ENCODE measurements around the gene RAD51B. TPM values are rescaled to one million over a fixed set of nuclear protein-coding genes. Genes with fewer than 3 reads are reported as not detected.

Gene RAD51B
- total RNA-seq, 1 experiment from 2014 or later = 20.0 TPM

DNA sequence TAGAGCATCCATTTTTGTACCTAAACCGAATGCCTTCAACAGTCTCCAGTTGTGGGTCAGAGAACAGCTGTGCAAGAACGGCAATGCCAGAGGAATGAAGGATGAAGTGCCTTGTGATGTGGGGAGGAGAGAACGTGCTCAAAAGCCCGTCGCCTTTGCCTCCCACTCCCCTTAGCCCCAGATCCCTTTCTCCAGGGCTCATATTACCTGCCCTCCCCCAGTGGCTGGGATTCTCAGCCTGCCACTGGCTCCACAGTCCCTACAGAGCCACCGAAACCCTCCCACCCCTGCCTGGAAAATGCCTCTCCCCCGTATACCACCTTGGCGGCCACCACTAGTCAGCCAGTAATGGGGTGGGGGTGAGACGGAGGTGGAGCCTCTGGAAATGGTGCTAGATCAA, 814.8 kb downstream of the RAD51B start:
- H3K27me3 ChIP-seq (ENCODE audit: insufficient read depth, low read length) = no peaks in the 10 kb centered on the region
- H3K4me2 ChIP-seq (ENCODE audit: low read length) = no peak overlapping the region
- H3K4me1 ChIP-seq (ENCODE audit: control insufficient read depth in 1 of 2, insufficient read depth in 2 of 2, low read length in 2 of 2) = peaks cover 16 to 19% of the 10 kb centered on the region in 2 experiments; a peak in 3 of 4 replicates
- H3K36me3 ChIP-seq (ENCODE audit: control insufficient read depth in 1 of 2, insufficient read depth in 2 of 2, low read length in 2 of 2) = no peaks in the 10 kb centered on the region
- TF ChIP-seq, protein P1, sequence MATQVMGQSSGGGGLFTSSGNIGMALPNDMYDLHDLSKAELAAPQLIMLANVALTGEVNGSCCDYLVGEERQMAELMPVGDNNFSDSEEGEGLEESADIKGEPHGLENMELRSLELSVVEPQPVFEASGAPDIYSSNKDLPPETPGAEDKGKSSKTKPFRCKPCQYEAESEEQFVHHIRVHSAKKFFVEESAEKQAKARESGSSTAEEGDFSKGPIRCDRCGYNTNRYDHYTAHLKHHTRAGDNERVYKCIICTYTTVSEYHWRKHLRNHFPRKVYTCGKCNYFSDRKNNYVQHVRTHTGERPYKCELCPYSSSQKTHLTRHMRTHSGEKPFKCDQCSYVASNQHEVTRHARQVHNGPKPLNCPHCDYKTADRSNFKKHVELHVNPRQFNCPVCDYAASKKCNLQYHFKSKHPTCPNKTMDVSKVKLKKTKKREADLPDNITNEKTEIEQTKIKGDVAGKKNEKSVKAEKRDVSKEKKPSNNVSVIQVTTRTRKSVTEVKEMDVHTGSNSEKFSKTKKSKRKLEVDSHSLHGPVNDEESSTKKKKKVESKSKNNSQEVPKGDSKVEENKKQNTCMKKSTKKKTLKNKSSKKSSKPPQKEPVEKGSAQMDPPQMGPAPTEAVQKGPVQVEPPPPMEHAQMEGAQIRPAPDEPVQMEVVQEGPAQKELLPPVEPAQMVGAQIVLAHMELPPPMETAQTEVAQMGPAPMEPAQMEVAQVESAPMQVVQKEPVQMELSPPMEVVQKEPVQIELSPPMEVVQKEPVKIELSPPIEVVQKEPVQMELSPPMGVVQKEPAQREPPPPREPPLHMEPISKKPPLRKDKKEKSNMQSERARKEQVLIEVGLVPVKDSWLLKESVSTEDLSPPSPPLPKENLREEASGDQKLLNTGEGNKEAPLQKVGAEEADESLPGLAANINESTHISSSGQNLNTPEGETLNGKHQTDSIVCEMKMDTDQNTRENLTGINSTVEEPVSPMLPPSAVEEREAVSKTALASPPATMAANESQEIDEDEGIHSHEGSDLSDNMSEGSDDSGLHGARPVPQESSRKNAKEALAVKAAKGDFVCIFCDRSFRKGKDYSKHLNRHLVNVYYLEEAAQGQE (IDR thresholded peaks at IDR 0.05; ENCODE audit: low read depth) = no peak
- TF ChIP-seq EZH2 (IDR thresholded peaks at IDR 0.05) (no peak), EZH2phosphoT487 (IDR thresholded peaks at IDR 0.05; ENCODE audit: borderline replicate concordance) (no peak), EGR1 (IDR thresholded peaks at IDR 0.05; ENCODE audit: low read depth) (no peak), ZFX (IDR thresholded peaks at IDR 0.05) (no peak), SP1 (IDR thresholded peaks at IDR 0.05; ENCODE audit: low read depth) (no peak), YY1 (IDR thresholded peaks at IDR 0.05; ENCODE audit: extremely low read depth, insufficient replicate concordance, low read depth, low read length) (no peak), RAD21 (IDR thresholded peaks at IDR 0.05; ENCODE audit: low read depth) (no peak), FOSL1 (IDR thresholded peaks at IDR 0.05; ENCODE audit: low read depth) (no peak), SIN3A (IDR thresholded peaks at IDR 0.05; ENCODE audit: low read depth) (no peak)
- TF ChIP-seq, protein P2, sequence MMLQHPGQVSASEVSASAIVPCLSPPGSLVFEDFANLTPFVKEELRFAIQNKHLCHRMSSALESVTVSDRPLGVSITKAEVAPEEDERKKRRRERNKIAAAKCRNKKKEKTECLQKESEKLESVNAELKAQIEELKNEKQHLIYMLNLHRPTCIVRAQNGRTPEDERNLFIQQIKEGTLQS (IDR thresholded peaks at IDR 0.05) = no peak
- TF ChIP-seq, protein P3, sequence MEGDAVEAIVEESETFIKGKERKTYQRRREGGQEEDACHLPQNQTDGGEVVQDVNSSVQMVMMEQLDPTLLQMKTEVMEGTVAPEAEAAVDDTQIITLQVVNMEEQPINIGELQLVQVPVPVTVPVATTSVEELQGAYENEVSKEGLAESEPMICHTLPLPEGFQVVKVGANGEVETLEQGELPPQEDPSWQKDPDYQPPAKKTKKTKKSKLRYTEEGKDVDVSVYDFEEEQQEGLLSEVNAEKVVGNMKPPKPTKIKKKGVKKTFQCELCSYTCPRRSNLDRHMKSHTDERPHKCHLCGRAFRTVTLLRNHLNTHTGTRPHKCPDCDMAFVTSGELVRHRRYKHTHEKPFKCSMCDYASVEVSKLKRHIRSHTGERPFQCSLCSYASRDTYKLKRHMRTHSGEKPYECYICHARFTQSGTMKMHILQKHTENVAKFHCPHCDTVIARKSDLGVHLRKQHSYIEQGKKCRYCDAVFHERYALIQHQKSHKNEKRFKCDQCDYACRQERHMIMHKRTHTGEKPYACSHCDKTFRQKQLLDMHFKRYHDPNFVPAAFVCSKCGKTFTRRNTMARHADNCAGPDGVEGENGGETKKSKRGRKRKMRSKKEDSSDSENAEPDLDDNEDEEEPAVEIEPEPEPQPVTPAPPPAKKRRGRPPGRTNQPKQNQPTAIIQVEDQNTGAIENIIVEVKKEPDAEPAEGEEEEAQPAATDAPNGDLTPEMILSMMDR (IDR thresholded peaks at IDR 0.05 in 2 of 3, conservative IDR thresholded peaks at IDR 0.05 in 1 of 3; ENCODE audit: borderline replicate concordance in 1 of 3, insufficient read depth in 1 of 3, low read depth in 2 of 3, low read length in 2 of 3) = no peak
- no peaks in the 10 kb centered on the region for H3K79me2 ChIP-seq (ENCODE audit: insufficient read depth, low read length)
- BruUV-seq (replicated peaks) = no TSS peak
- DNase-seq (ENCODE audit: low read depth, low spot score) (no peak), ATAC-seq (no peak)
- 0 out of 2 replicates have a peak, but pooled peaks cover 3% of the 10 kb centered on the region for H3K9me2 ChIP-seq (ENCODE audit: insufficient read depth)
- H4K20me1 ChIP-seq (ENCODE audit: insufficient read depth) = no peaks in the 10 kb centered on the region
- H3K9ac ChIP-seq (ENCODE audit: low read length) = no peak overlapping the region
- no peaks in the 10 kb centered on the region for H3K9me3 ChIP-seq (ENCODE audit: control insufficient read depth in 1 of 2, insufficient read depth in 1 of 2, low read depth in 1 of 2, low read length in 2 of 2)
- ChIA-PET POLR2A (no interaction called here), RAD21 (ENCODE audit: low non-redundant PET in 1 of 2, low total read pairs in 2 of 2, uncharacterized antibody in 2 of 2, unreplicated experiment in 2 of 2) (no interaction called here), CTCF (no interaction called here)
- no peak overlapping the region for H3K27ac ChIP-seq (ENCODE audit: low read depth, low read length)
- intact Hi-C loops (cut with micrococcal nuclease) = no loop called here
- H3K4me3 ChIP-seq (replicated peaks in 1 of 2; ENCODE audit: low read depth in 1 of 2, low read length in 2 of 2) = no peak overlapping the region
- no peak overlapping the region for H2AFZ ChIP-seq (ENCODE audit: low read depth, low read length, poor library complexity, severe bottlenecking)

All from HCT116 (cell line).